H1 (cell line): Measurements from ENCODE around the gene METTL25B.

Experiments
- EZH2 ChIP-seq: fragments of 200-600 bp; sonication (generic); IDR thresholded peaks from 2 replicates; pipeline ENCODE4 v1.7.1; 2012; ENCODE audit warnings: low read depth, mild to moderate bottlenecking, moderate library complexity, low read length, inconsistent platforms; ENCODE audit not compliant: severe bottlenecking
- HDAC6 ChIP-seq: IDR thresholded peaks from one replicate; pipeline ENCODE4 v1.7.1; 2012; ENCODE audit warnings: low read depth, mild to moderate bottlenecking, inconsistent platforms, low read length, moderate library complexity
- JUN ChIP-seq: IDR thresholded peaks from 2 replicates; pipeline ENCODE4 v1.6.1; 2011; ENCODE audit warnings: low read depth, mild to moderate bottlenecking, improper control_type of control experiment, low read length
- JUND ChIP-seq: IDR thresholded peaks from 2 replicates; pipeline ENCODE4 v1.6.1; 2011; ENCODE audit warnings: mild to moderate bottlenecking, improper control_type of control experiment, low read length
- MAX ChIP-seq: IDR thresholded peaks from 2 replicates; pipeline ENCODE4 v1.6.1; 2012; ENCODE audit warnings: inconsistent platforms
- POLR2A ChIP-seq, 2 experiments: IDR thresholded peaks; 1 replicate in 1 of 2; 2 replicates in 1 of 2; pipeline ENCODE4 v1.6.1; 2011; ENCODE audit warnings: low read depth in 2 of 2, low read length in 2 of 2, mild to moderate bottlenecking in 2 of 2; ENCODE audit errors: control extremely low read depth in 1 of 2
- RAD21 ChIP-seq, 2 experiments: IDR thresholded peaks in 1 of 2; conservative IDR thresholded peaks in 1 of 2; 2 replicates each; pipeline ENCODE4 v1.6.1; 2011; ENCODE audit warnings: low read depth in 2 of 2, low read length in 2 of 2, improper control_type of control experiment in 1 of 2, inconsistent platforms in 1 of 2, mild to moderate bottlenecking in 1 of 2, moderate library complexity in 1 of 2
- SP1 ChIP-seq: IDR thresholded peaks from 2 replicates; pipeline ENCODE4 v1.6.1; 2011; ENCODE audit warnings: low read depth, low read length
- TCF12 ChIP-seq: IDR thresholded peaks from 2 replicates; pipeline ENCODE4 v1.6.1; 2011; ENCODE audit warnings: low read depth, mild to moderate bottlenecking, low read length
- TEAD4 ChIP-seq: IDR thresholded peaks from 2 replicates; pipeline ENCODE4 v1.6.1; 2012; ENCODE audit warnings: low read depth, low read length, inconsistent platforms, mixed read lengths
- TF ChIP-seq, protein P1 (sequence below), 3 experiments: IDR thresholded peaks; 1 replicate in 2 of 3; 2 replicates in 1 of 3; pipeline versions ENCODE4 v1.5.1 to v1.6.1; 2011; ENCODE audit warnings: low read length in 3 of 3, mild to moderate bottlenecking in 3 of 3, inconsistent platforms in 2 of 3, low read depth in 1 of 3, moderate library complexity in 1 of 3; ENCODE audit not compliant: insufficient read depth in 1 of 3; ENCODE audit errors: control extremely low read depth in 1 of 3

DNA sequence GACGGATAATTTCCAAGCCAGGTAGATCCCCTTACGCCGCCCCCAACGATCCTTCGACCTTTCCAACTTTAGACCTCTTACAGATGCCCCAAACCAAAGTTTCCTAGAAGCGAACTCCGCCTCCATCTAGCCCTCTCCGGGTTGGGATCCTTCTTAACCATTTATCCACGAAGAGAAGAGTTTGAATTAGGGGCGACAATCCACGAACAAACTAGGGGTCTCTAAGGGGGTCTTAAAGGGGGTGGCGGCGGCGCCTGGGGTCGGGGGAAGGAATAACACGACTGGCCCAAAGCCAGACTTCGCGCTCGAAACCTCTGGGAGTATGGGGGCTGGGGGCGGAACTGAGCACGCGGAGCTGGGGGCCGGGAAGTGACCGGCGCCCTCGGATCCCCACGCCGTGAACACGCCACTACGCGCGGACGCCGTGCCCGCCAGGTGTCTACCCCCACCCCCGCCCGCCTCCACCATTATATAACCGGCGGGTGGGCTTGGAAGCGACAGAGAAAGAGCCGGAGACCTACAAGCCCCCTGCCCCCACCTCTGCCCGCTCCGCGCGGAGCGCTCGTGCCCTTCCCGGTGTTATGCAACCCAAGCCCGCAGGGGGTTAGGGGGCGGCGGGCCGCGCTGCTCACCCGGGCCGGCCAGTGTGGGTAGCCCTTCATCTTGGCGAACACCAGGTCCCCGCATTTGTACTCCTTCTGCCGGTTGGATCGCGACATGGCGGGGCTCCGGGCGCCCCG, 22.6 kb downstream of the METTL25B start:
- TF ChIP-seq, protein P1, sequence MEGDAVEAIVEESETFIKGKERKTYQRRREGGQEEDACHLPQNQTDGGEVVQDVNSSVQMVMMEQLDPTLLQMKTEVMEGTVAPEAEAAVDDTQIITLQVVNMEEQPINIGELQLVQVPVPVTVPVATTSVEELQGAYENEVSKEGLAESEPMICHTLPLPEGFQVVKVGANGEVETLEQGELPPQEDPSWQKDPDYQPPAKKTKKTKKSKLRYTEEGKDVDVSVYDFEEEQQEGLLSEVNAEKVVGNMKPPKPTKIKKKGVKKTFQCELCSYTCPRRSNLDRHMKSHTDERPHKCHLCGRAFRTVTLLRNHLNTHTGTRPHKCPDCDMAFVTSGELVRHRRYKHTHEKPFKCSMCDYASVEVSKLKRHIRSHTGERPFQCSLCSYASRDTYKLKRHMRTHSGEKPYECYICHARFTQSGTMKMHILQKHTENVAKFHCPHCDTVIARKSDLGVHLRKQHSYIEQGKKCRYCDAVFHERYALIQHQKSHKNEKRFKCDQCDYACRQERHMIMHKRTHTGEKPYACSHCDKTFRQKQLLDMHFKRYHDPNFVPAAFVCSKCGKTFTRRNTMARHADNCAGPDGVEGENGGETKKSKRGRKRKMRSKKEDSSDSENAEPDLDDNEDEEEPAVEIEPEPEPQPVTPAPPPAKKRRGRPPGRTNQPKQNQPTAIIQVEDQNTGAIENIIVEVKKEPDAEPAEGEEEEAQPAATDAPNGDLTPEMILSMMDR (IDR thresholded peaks at IDR 0.05; ENCODE audit: control extremely low read depth in 1 of 3, insufficient read depth in 1 of 3, low read depth in 1 of 3, low read length in 3 of 3) = no peak
- TF ChIP-seq EZH2 (no peak), SP1 (0 out of 2 replicates have a peak, but pooled peaks have one; percentile 7), JUN (no peak), POLR2A (IDR thresholded peaks at IDR 0.05; ENCODE audit: control extremely low read depth in 1 of 2, low read depth in 2 of 2, low read length in 2 of 2) (peak in 1 of 2 experiments; percentile 48; a peak in 1 of 3 replicates), RAD21 (IDR thresholded peaks at IDR 0.05 in 1 of 2, conservative IDR thresholded peaks at IDR 0.05 in 1 of 2; ENCODE audit: low read depth in 2 of 2, low read length in 2 of 2) (no peak), HDAC6 (no peak), TEAD4 (no peak), TCF12 (no peak), MAX (peak; percentile 54), JUND (no peak)
